Central memory CD8-positive, alpha-beta T cell (primary cell): ENCODE data around the gene BFSP2.
"Not testable (repeated sequence)": the region's sequence is repeated elsewhere in the genome, so short reads cannot be mapped to it uniquely, and the experiment has no call there.

Experiments used
- ATAC-seq: fragments of 150-1000 bp; cut with Tn5 transposase; replicated peaks from 2 replicates; pipeline ENCODE4 v1.10.0; 2022; ENCODE audit warnings: mild to moderate bottlenecking, moderate FRiP score, moderate number of reproducible peaks; ENCODE audit not compliant: poor library complexity, severe bottlenecking; ENCODE audit errors: extremely low read depth
- DNase-seq, 2 donors: peaks; one replicate each; pipeline ENCODE4 v3.0.0; 2021; ENCODE audit warnings: low spot score in 2 of 2
- H3K27ac Mint-ChIP-seq: one replicate; pipeline ENCODE4 v1.8.0; 2022; ENCODE audit warnings: low read depth, mild to moderate bottlenecking, moderate library complexity, mixed read lengths
- H3K27me3 Mint-ChIP-seq: one replicate; pipeline ENCODE4 v1.8.0; 2022; ENCODE audit warnings: mixed read lengths
- H3K36me3 Mint-ChIP-seq: one replicate; pipeline ENCODE4 v1.8.0; 2022; ENCODE audit warnings: mild to moderate bottlenecking, moderate library complexity, mixed read lengths; ENCODE audit not compliant: insufficient read depth
- H3K4me1 Mint-ChIP-seq: one replicate; pipeline ENCODE4 v1.8.0; 2022; ENCODE audit warnings: mixed read lengths
- H3K4me3 Mint-ChIP-seq: one replicate; pipeline ENCODE4 v1.8.0; 2022; ENCODE audit warnings: mild to moderate bottlenecking, moderate library complexity, mixed read lengths
- H3K9me3 Mint-ChIP-seq: one replicate; pipeline ENCODE4 v1.8.0; 2022; ENCODE audit warnings: mixed read lengths

BFSP2 gene

GRCh38 chr3:133472889-133473288 is 73.0 kb downstream of the BFSP2 start:
- Mint-ChIP-seq H3K4me3 (no peak overlapping the region), H3K9me3 (no peaks in the 10 kb centered on the region), H3K27ac (no peak overlapping the region), H3K36me3 (no peaks in the 10 kb centered on the region), H3K4me1 (peaks cover 3% of the 10 kb centered on the region), H3K27me3 (no peaks in the 10 kb centered on the region)
- ATAC-seq: no peak
- no peak for DNase-seq

- not testable (repeated sequence) for H3K9me3 Mint-ChIP-seq, H3K4me3 Mint-ChIP-seq, H3K27me3 Mint-ChIP-seq, H3K27ac Mint-ChIP-seq, ATAC-seq, DNase-seq, H3K4me1 Mint-ChIP-seq, H3K36me3 Mint-ChIP-seq
These were observed 73.8 kb downstream of the BFSP2 start for GRCh38 chr3:133473472-133474191.

GRCh38 chr3:133474251-133474801 is 74.5 kb downstream of the BFSP2 start:
- Mint-ChIP-seq H3K27me3 (no peaks in the 10 kb centered on the region), H3K27ac (no peak overlapping the region), H3K36me3 (no peaks in the 10 kb centered on the region), H3K9me3 (no peaks in the 10 kb centered on the region), H3K4me3 (no peak overlapping the region), H3K4me1 (no peaks in the 10 kb centered on the region)
- ATAC-seq (no peak), DNase-seq (no peak)

GRCh38 chr3:133474817-133475216 is 75.0 kb downstream of the BFSP2 start:
- DNase-seq: no peak
- Mint-ChIP-seq H3K27me3 (no peaks in the 10 kb centered on the region), H3K9me3 (no peaks in the 10 kb centered on the region), H3K27ac (no peak overlapping the region), H3K4me1 (no peaks in the 10 kb centered on the region), H3K36me3 (no peaks in the 10 kb centered on the region), H3K4me3 (no peak overlapping the region)
- ATAC-seq: no peak

GRCh38 chr3:133475245-133476010 is 75.6 kb downstream of the BFSP2 start:
- no peaks in the 10 kb centered on the region for H3K27me3 Mint-ChIP-seq

GRCh38 chr3:133476971-133477375 is 77.1 kb downstream of the BFSP2 start:
- Mint-ChIP-seq H3K4me3 (no peak overlapping the region), H3K36me3 (no peaks in the 10 kb centered on the region), H3K27ac (no peak overlapping the region), H3K9me3 (no peaks in the 10 kb centered on the region), H3K4me1 (no peaks in the 10 kb centered on the region), H3K27me3 (no peaks in the 10 kb centered on the region)
- no peak for ATAC-seq
- DNase-seq: no peak

More at GRCh38 chr3:133475245-133476010, 75.6 kb downstream of the BFSP2 start:
- no peak overlapping the region for H3K4me3 Mint-ChIP-seq
- no peaks in the 10 kb centered on the region for H3K36me3 Mint-ChIP-seq
- H3K4me1 Mint-ChIP-seq: no peaks in the 10 kb centered on the region
- ATAC-seq: no peak
- no peak overlapping the region for H3K27ac Mint-ChIP-seq
- H3K9me3 Mint-ChIP-seq: no peaks in the 10 kb centered on the region
- no peak for DNase-seq

GRCh38 chr3:133477487-133477886 is 77.6 kb downstream of the BFSP2 start:
- Mint-ChIP-seq H3K4me1 (no peaks in the 10 kb centered on the region), H3K27ac (no peak overlapping the region), H3K4me3 (no peak overlapping the region), H3K27me3 (no peaks in the 10 kb centered on the region), H3K36me3 (no peaks in the 10 kb centered on the region), H3K9me3 (no peaks in the 10 kb centered on the region)
- DNase-seq (no peak), ATAC-seq (no peak)

- no peaks in the 10 kb centered on the region for H3K4me1 Mint-ChIP-seq
- DNase-seq (no peak), ATAC-seq (no peak)
- H3K9me3 Mint-ChIP-seq: no peaks in the 10 kb centered on the region
- H3K4me3 Mint-ChIP-seq: no peak overlapping the region
- H3K27ac Mint-ChIP-seq: no peak overlapping the region
- H3K27me3 Mint-ChIP-seq: no peaks in the 10 kb centered on the region
- no peaks in the 10 kb centered on the region for H3K36me3 Mint-ChIP-seq
These were observed 78.8 kb downstream of the BFSP2 start for GRCh38 chr3:133478624-133479023.

- no peaks in the 10 kb centered on the region for H3K36me3 Mint-ChIP-seq
- ATAC-seq: no peak
- no peak for DNase-seq
- no peak overlapping the region for H3K27ac Mint-ChIP-seq
- no peak overlapping the region for H3K4me3 Mint-ChIP-seq
- no peaks in the 10 kb centered on the region for H3K27me3 Mint-ChIP-seq
- no peaks in the 10 kb centered on the region for H3K9me3 Mint-ChIP-seq
- no peaks in the 10 kb centered on the region for H3K4me1 Mint-ChIP-seq
These were observed 79.5 kb downstream of the BFSP2 start for GRCh38 chr3:133479401-133479800.

GRCh38 chr3:133479895-133480669 is 80.2 kb downstream of the BFSP2 start:
- DNase-seq (no peak), ATAC-seq (no peak)
- H3K27ac Mint-ChIP-seq: no peak overlapping the region
- H3K36me3 Mint-ChIP-seq: no peaks in the 10 kb centered on the region
- H3K9me3 Mint-ChIP-seq: no peaks in the 10 kb centered on the region
- no peaks in the 10 kb centered on the region for H3K27me3 Mint-ChIP-seq
- H3K4me1 Mint-ChIP-seq: no peaks in the 10 kb centered on the region
- no peak overlapping the region for H3K4me3 Mint-ChIP-seq

GRCh38 chr3:133482474-133482873 is 82.6 kb downstream of the BFSP2 start:
- not testable (repeated sequence) for H3K4me3 Mint-ChIP-seq, H3K9me3 Mint-ChIP-seq, DNase-seq, H3K4me1 Mint-ChIP-seq, H3K27me3 Mint-ChIP-seq, ATAC-seq, H3K27ac Mint-ChIP-seq, H3K36me3 Mint-ChIP-seq

- no peaks in the 10 kb centered on the region for H3K9me3 Mint-ChIP-seq
- H3K36me3 Mint-ChIP-seq: no peaks in the 10 kb centered on the region
- no peak overlapping the region for H3K27ac Mint-ChIP-seq
- DNase-seq (no peak), ATAC-seq (no peak)
- peaks cover 6% of the 10 kb centered on the region for H3K4me1 Mint-ChIP-seq
- H3K27me3 Mint-ChIP-seq: no peaks in the 10 kb centered on the region
- H3K4me3 Mint-ChIP-seq: no peak overlapping the region
These were observed 86.8 kb downstream of the BFSP2 start for GRCh38 chr3:133486658-133487057.
